HEK293 (cell line): ENCODE results near the gene PLCD3.

ENCODE experiments used
- BCL11B ChIP-seq: fragments of 450-650 bp; formaldehyde crosslinking; IDR thresholded peaks from 2 replicates; pipeline ENCODE4 v1.5.1; 2016; ENCODE audit warnings: low read depth, missing biosample characterization, missing genetic modification characterization
- KLF17 ChIP-seq: fragments of 450-650 bp; formaldehyde crosslinking; IDR thresholded peaks from 2 replicates; pipeline ENCODE4 v1.5.1; 2016; ENCODE audit warnings: missing biosample characterization, missing genetic modification characterization
- KLF7 ChIP-seq: fragments of 450-650 bp; formaldehyde crosslinking; IDR thresholded peaks from 2 replicates; pipeline ENCODE4 v1.5.1; 2016; ENCODE audit warnings: missing biosample characterization, missing genetic modification characterization, borderline replicate concordance
- REPIN1 ChIP-seq: fragments of 450-650 bp; formaldehyde crosslinking; IDR thresholded peaks from 2 replicates; pipeline ENCODE4 v1.5.1; 2017; ENCODE audit warnings: missing biosample characterization, missing genetic modification characterization, low read depth
- SETDB1 ChIP-seq: IDR thresholded peaks from one replicate; pipeline ENCODE4 v1.6.1; 2017; ENCODE audit warnings: mild to moderate bottlenecking, low read length, moderate library complexity, mixed read lengths; ENCODE audit not compliant: insufficient read length
- TCF7L2 ChIP-seq: IDR thresholded peaks from 2 replicates; pipeline ENCODE4 v1.6.1; 2011; ENCODE audit warnings: low read depth, mild to moderate bottlenecking, inconsistent platforms, low read length, moderate library complexity, borderline replicate concordance
- ZBTB26 ChIP-seq: fragments of 450-650 bp; formaldehyde crosslinking; optimal IDR thresholded peaks from 2 replicates; pipeline ENCODE3; 2016; ENCODE audit warnings: missing biosample characterization, mild to moderate bottlenecking, missing genetic modification characterization
- ZBTB44 ChIP-seq: fragments of 450-650 bp; IDR thresholded peaks from 2 replicates; pipeline ENCODE4 v1.5.1; 2018; ENCODE audit warnings: missing biosample characterization, mild to moderate bottlenecking, missing genetic modification characterization
- ZBTB7A ChIP-seq: fragments of 450-650 bp; formaldehyde crosslinking; IDR thresholded peaks from 2 replicates; pipeline ENCODE4 v1.5.1; 2016; ENCODE audit warnings: low read depth, missing biosample characterization, missing genetic modification characterization
- ZFP69B ChIP-seq: fragments of 450-650 bp; formaldehyde crosslinking; IDR thresholded peaks from 2 replicates; pipeline ENCODE4 v1.5.1; 2016; ENCODE audit warnings: missing biosample characterization, missing genetic modification characterization
- ZNF140 ChIP-seq: fragments of 450-650 bp; formaldehyde crosslinking; IDR thresholded peaks from 2 replicates; pipeline ENCODE4 v1.5.1; 2016; ENCODE audit warnings: missing biosample characterization, missing genetic modification characterization
- ZNF175 ChIP-seq: fragments of 450-650 bp; formaldehyde crosslinking; IDR thresholded peaks from 2 replicates; pipeline ENCODE4 v1.5.1; 2016; ENCODE audit warnings: missing biosample characterization, missing genetic modification characterization
- ZNF19 ChIP-seq: fragments of 450-650 bp; formaldehyde crosslinking; IDR thresholded peaks from 2 replicates; pipeline ENCODE4; 2016; ENCODE audit warnings: missing biosample characterization, missing genetic modification characterization, low read depth
- ZNF350 ChIP-seq: fragments of 450-650 bp; formaldehyde crosslinking; IDR thresholded peaks from 2 replicates; pipeline ENCODE4 v1.5.0; 2017; ENCODE audit warnings: missing biosample characterization, mild to moderate bottlenecking, missing genetic modification characterization
- ZNF366 ChIP-seq: fragments of 450-650 bp; formaldehyde crosslinking; conservative IDR thresholded peaks from 2 replicates; pipeline ENCODE4 v1.5.1; 2016; ENCODE audit warnings: missing biosample characterization, missing genetic modification characterization
- ZNF501 ChIP-seq: fragments of 450-650 bp; formaldehyde crosslinking; IDR thresholded peaks from 2 replicates; pipeline ENCODE4 v1.5.1; 2016; ENCODE audit warnings: missing biosample characterization, missing genetic modification characterization
- ZNF561 ChIP-seq: fragments of 450-650 bp; IDR thresholded peaks from 2 replicates; pipeline ENCODE4 v1.5.1; 2018; ENCODE audit warnings: missing biosample characterization, missing genetic modification characterization, borderline replicate concordance
- ZNF596 ChIP-seq: fragments of 450-650 bp; IDR thresholded peaks from 2 replicates; pipeline ENCODE4 v1.5.0; 2018; ENCODE audit warnings: missing biosample characterization, mild to moderate bottlenecking, missing genetic modification characterization, moderate library complexity
- ZNF610 ChIP-seq: fragments of 450-650 bp; formaldehyde crosslinking; IDR thresholded peaks from 2 replicates; pipeline ENCODE4 v1.5.1; 2016; ENCODE audit warnings: missing biosample characterization, missing genetic modification characterization, borderline replicate concordance
- ZNF704 ChIP-seq: fragments of 450-650 bp; formaldehyde crosslinking; IDR thresholded peaks from 2 replicates; pipeline ENCODE4 v1.5.1; 2016; ENCODE audit warnings: missing biosample characterization, missing genetic modification characterization
- ZNF76 ChIP-seq: fragments of 450-650 bp; formaldehyde crosslinking; IDR thresholded peaks from 2 replicates; pipeline ENCODE4; 2016; ENCODE audit warnings: low read depth, missing biosample characterization, missing genetic modification characterization, borderline replicate concordance
- ZNF843 ChIP-seq: fragments of 450-650 bp; formaldehyde crosslinking; IDR thresholded peaks from 2 replicates; pipeline ENCODE4 v1.5.1; 2016; ENCODE audit warnings: missing biosample characterization, missing genetic modification characterization
- TF ChIP-seq, protein P1 (sequence below): fragments of 450-650 bp; formaldehyde crosslinking; IDR thresholded peaks from 2 replicates; pipeline ENCODE4 v1.5.1; 2016; ENCODE audit warnings: missing biosample characterization, missing genetic modification characterization
- TF ChIP-seq, protein P2 (sequence below): fragments of 450-650 bp; formaldehyde crosslinking; IDR thresholded peaks from 2 replicates; pipeline ENCODE4 v1.5.1; 2016; ENCODE audit warnings: missing biosample characterization, missing genetic modification characterization
- TF ChIP-seq, protein P3 (sequence below): fragments of 450-650 bp; formaldehyde crosslinking; IDR thresholded peaks from 2 replicates; pipeline ENCODE4 v1.5.1; 2016; ENCODE audit warnings: missing biosample characterization, missing genetic modification characterization

The PLCD3 gene

GRCh38 chr17:45147581-45148182, 15.4 kb upstream of the PLCD3 start (continued):
- TF ChIP-seq ZNF366 (tag by site-specific recombination) = no peak; the same call in 1 of the 2 replicates
- no peak for TF ChIP-seq ZNF350
- TF ChIP-seq, protein P1, sequence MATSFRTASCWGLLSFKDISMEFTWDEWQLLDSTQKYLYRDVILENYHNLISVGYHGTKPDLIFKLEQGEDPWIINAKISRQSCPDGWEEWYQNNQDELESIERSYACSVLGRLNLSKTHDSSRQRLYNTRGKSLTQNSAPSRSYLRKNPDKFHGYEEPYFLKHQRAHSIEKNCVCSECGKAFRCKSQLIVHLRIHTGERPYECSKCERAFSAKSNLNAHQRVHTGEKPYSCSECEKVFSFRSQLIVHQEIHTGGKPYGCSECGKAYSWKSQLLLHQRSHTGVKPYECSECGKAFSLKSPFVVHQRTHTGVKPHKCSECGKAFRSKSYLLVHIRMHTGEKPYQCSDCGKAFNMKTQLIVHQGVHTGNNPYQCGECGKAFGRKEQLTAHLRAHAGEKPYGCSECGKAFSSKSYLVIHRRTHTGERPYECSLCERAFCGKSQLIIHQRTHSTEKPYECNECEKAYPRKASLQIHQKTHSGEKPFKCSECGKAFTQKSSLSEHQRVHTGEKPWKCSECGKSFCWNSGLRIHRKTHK (tag by site-specific recombination) = no peak
- TF ChIP-seq KLF7 (tag by site-specific recombination) = peak; percentile 90
- no peak for TF ChIP-seq ZNF596 (tag by site-specific recombination)
- TF ChIP-seq ZBTB7A (tag by site-specific recombination) = peak; percentile 82; the same call in 1 of the 2 replicates
- no peak for TF ChIP-seq ZNF140 (tag by site-specific recombination)
- TF ChIP-seq TCF7L2 = peak; percentile 60; the same call in 1 of the 2 replicates
- TF ChIP-seq KLF17 (tag by site-specific recombination) = peak; percentile 97
- peak; percentile 49 for TF ChIP-seq ZBTB26 (tag by site-specific recombination)
- TF ChIP-seq ZNF561 (tag by site-specific recombination) = peak; percentile 84
- TF ChIP-seq ZNF610 (tag by site-specific recombination) = peak; percentile 82
- TF ChIP-seq ZNF76 (tag by site-specific recombination) = peak; percentile 50
- 0 out of 2 replicates have a peak, but pooled peaks have one; percentile 39 for TF ChIP-seq BCL11B (tag by site-specific recombination)
- peak; percentile 82; the same call in 1 of the 2 replicates for TF ChIP-seq REPIN1
- TF ChIP-seq ZFP69B (tag by site-specific recombination) = peak; percentile 95
- TF ChIP-seq ZNF175 (tag by site-specific recombination) = no peak
- TF ChIP-seq ZNF843 (tag by site-specific recombination) = peak; percentile 82
- TF ChIP-seq, protein P2, sequence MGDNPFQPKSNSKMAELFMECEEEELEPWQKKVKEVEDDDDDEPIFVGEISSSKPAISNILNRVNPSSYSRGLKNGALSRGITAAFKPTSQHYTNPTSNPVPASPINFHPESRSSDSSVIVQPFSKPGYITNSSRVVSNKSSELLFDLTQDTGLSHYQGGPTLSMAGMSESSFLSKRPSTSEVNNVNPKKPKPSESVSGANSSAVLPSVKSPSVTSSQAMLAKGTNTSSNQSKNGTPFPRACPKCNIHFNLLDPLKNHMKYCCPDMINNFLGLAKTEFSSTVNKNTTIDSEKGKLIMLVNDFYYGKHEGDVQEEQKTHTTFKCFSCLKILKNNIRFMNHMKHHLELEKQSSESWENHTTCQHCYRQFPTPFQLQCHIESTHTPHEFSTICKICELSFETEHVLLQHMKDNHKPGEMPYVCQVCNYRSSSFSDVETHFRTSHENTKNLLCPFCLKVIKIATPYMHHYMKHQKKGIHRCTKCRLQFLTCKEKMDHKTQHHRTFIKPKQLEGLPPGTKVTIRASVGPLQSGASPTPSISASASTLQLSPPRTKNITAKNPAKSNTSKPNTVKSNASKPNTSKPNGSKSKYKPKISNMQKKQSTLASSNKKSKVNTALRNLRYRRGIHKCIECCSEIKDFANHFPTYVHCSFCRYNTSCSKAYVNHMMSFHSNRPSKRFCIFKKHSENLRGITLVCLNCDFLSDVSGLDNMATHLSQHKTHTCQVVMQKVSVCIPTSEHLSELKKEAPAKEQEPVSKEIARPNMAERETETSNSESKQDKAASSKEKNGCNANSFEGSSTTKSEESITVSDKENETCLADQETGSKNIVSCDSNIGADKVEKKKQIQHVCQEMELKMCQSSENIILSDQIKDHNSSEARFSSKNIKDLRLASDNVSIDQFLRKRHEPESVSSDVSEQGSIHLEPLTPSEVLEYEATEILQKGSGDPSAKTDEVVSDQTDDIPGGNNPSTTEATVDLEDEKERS (tag by site-specific recombination) = no peak
- peak; percentile 78; the same call in 1 of the 2 replicates for TF ChIP-seq ZNF501 (tag by site-specific recombination)
- no peak for TF ChIP-seq ZNF704 (tag by site-specific recombination)
- TF ChIP-seq ZBTB44 (tag by site-specific recombination) = peak; percentile 46; the same call in 1 of the 2 replicates
- TF ChIP-seq, protein P3, sequence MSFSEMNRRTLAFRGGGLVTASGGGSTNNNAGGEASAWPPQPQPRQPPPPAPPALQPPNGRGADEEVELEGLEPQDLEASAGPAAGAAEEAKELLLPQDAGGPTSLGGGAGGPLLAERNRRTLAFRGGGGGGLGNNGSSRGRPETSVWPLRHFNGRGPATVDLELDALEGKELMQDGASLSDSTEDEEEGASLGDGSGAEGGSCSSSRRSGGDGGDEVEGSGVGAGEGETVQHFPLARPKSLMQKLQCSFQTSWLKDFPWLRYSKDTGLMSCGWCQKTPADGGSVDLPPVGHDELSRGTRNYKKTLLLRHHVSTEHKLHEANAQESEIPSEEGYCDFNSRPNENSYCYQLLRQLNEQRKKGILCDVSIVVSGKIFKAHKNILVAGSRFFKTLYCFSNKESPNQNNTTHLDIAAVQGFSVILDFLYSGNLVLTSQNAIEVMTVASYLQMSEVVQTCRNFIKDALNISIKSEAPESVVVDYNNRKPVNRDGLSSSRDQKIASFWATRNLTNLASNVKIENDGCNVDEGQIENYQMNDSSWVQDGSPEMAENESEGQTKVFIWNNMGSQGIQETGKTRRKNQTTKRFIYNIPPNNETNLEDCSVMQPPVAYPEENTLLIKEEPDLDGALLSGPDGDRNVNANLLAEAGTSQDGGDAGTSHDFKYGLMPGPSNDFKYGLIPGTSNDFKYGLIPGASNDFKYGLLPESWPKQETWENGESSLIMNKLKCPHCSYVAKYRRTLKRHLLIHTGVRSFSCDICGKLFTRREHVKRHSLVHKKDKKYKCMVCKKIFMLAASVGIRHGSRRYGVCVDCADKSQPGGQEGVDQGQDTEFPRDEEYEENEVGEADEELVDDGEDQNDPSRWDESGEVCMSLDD (tag by site-specific recombination) = peak; percentile 43
- TF ChIP-seq SETDB1 = no peak
- 0 out of 2 replicates have a peak, but pooled peaks have one; percentile 29 for TF ChIP-seq ZNF19 (tag by site-specific recombination)
